Purkinje cell (primary cell): Measurements from ENCODE around the gene GPR55. TPM values are rescaled to one million over a fixed set of nuclear protein-coding genes. Genes with fewer than 3 reads are reported as not detected.

Experiments used
- polyA plus RNA-seq: library from polyadenylated mRNA; unstranded; fragments of >200 nt; fragmentation: Nextera tagmentation; gene quantifications from 2 replicates; pipeline ENCODE4 v1.2.1, GENCODE V29; 2014

GPR55 gene
- polyA plus RNA-seq = not detected in 2 replicates

GRCh38 chr2:230924470-230925341 lies at the start of gene GPR55:
GPR55 (minus strand) TSS chr2:230925242; CDS start chr2:230910962, 14,280 bp downstream.

GRCh38 chr2:230864605-230865306 lies 60.3 kb downstream of the GPR55 start, which contains the start of gene ITM2C:
ITM2C (plus strand) TSS chr2:230864942; CDS start chr2:230865026, 84 bp downstream.

Other genes with a start within 250 kb of the GPR55 start
- gene CAB39, start 212.4 kb downstream of the GPR55 start, polyA plus RNA-seq = 45.8 and 49.2 TPM in 2 replicates
- 9.2 and 40.8 TPM in 2 replicates for gene ITM2C, start 60.3 kb downstream of the GPR55 start, polyA plus RNA-seq
- not detected in 2 replicates for gene SPATA3, start 70.9 kb upstream of the GPR55 start, polyA plus RNA-seq
- 3.6 and 5.2 TPM in 2 replicates for gene C2orf72, start 112.3 kb upstream of the GPR55 start, polyA plus RNA-seq
- gene PSMD1, start 131.6 kb upstream of the GPR55 start, polyA plus RNA-seq = 235 and 319 TPM in 2 replicates
- 0.34 and 0.90 TPM in 2 replicates for gene HTR2B, start 199.8 kb upstream of the GPR55 start, polyA plus RNA-seq